Activated gamma-delta T cell (primary cell): ENCODE results near the gene TENM4.

Experiments
- DNase-seq: peaks from one replicate; lab custom pipeline; 2025; lab: John Stamatoyannopoulos, UW

TENM4 gene

DNA sequence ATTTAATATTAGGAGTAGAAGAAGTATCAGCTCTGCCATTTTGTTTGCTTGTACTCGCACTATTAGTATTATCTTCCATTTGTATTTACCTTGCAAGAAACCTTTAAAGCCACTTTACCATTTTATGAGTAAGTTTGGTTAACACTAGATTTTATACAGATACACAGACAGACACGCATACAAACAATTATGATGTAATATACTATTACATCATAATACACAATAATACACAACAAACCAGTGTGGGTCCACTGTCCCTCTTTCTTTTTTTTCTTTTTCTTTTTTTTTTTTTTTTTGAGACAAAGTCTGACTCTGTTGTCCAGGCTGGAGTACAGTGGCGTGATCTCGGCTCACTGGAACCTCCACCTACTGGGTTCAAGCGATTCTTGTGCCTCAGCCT lies 695.9 kb downstream of the TENM4 start:
- DNase-seq, result no peak

DNA sequence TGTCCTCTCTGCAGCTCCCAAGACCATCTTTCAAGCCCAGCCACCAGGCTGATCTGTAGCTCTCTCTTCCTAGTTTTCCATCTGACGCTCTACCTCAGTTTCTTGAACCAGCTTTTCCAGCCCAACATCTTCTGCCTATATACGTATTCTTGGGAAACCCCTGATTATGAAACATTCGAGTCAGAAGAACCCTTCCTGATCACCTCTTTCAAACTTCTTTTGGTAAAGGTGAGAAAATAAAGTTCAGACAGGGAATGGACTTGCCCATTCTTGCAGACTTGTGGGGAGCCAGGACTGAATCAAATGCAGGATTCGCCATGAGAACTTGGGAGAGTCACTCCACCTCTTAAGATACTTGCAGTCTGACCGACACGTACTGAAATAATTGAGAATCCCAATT lies 696.6 kb downstream of the TENM4 start:
- no peak for DNase-seq

DNA sequence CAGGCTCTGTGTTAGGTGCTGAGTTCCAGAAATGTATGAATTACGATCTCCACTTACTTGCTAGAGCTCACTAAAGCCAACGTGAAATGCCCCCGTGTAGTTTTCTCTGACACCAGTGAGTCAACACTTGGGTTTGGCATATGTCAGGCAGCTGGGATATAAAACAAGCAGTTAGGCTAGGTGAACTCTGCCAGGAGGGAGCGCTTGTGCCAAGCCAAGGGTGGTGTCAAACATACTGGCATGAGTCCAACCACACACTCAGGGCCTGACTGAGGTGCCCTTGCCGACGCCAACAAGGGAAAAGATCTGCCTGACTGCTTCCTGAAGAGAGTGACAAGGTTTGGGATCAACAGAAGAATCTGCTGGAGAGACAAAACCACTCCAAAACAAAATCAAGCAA lies 698.4 kb downstream of the TENM4 start:
- no peak for DNase-seq

DNA sequence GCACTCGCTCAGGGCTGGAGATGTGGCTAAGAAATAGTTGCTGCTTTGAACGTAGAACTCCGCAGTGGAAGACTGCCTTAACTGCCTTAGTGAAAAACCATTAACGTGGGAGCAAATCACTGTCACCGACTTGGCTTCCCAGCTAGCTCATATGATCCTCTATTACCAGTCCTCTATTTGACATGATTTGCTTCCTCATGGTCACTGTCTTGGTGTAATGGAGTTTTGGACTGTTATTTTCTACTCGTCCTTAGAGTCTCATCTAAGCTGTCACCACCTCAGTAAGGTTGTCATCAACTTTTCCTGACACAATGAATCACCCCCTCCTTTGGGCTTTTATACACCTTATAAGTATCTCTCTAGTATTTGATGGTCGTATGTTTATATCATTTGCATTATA lies 699.1 kb downstream of the TENM4 start:
- no peak for DNase-seq

DNA sequence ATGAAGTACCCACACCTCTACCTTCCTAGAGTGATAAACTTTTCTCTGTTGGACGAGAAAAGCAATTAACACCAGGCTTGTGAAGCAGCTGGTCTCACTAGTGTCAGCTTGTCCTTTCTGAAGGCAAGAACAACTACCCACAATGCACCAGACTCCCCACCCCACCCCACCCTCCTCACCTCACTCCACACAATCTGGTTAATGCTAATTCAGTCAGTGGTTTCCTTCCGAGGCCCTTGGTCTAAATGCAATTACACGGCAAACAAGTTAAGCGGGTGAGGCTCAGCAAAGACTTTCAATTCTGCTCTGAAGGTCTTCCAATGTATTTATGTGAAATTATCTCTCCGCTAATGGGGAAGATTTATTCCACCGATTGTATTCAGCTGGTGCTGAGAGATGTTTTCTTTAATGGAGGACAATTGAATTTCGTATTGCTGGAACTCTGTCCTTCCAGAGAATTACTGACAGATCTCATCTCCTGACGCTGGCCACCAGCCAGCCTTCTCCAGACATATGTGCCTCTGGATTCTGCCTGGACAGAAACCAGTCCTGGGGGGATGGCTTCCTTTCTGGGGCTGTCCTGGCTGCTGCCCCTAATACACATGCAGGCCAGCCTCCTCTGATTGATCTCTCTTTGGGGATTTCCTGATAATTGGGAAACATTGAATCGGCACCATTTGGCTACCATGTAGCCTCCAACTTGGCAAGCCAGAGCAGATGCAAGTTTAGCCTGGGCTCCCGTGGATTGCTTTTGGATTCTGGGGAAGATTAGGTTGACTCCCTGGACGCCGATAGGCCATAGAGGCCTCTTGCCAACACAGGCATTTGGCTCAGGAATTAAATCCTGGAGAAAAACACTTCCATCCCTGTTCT lies 700.4 kb downstream of the TENM4 start:
- no peak for DNase-seq

DNA sequence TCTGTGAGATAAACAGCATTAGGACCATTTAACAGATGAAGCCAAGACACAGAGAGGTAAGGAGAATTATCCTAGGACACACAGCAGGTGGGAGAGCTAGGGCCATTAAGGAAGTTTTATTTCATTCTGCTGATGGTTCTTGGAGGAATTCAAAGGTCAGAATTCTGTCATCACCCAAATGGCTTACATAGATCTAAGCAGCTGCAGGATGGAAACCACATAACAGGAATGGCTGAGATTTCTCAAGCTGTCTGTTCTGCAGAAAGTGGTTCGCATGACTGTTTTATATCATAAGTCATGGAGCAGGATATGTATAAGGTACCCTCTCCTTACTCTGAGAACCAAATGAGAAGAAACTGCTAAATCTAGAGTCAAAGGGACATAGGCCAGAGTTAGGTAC lies 702.9 kb downstream of the TENM4 start:
- DNase-seq, result no peak

DNA sequence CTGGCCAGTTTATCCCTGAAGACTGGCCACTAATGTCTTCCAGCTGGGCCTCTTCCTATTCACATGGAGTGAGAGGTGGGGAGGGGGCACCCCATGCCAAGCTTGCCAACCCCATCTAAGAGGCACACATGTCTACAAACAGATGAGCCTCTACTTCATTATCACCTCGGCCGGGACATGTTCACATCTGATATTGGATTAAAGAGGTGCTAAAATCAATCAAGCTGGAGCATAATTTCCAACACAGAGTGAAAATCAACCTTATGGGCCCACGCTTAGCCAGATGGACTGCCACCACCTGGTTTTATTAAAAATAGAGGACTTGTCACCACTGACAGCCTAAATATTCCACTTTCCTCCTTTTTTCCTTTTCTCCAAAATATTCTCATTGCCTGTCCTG lies 703.5 kb downstream of the TENM4 start:
- no peak for DNase-seq

DNA sequence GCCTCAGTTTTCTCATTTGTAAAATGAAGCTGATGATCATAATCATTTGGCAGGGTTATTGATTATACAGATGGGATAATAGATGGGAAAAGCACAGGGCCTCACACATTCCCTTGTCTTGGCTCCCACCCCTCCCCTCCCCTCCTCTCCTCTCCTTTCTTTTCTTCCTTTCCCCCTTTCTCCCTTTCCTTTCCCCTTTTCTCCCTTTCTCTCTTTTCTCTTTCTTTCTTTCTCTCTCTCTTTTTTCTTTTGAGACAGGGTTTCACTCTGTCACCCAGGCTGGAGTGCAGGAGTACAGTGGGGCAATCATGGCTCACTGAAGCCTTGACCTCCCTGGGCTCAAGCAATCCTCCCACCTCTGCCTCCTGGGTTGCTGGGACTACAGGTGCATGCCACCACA lies 705.1 kb downstream of the TENM4 start:
- no peak for DNase-seq

DNA sequence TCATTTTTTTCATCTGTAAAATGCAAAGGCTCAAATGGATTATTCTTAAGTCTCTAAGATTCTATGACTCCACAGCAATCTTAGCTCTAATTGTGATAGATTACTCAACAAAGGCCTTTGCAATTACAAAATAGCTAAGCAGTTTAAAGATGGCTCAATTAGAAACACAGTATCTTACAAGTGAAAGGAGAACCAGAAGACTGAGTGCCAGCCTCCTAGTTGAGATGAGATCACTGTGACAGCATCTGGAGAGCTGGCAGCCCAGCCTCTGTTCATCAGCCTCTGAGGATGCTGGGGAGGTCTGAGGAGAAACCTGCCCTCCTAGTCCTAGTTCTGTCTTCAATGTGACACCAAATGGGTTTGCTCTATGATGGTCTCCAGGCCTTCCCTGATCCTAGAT lies 707.8 kb downstream of the TENM4 start:
- no peak for DNase-seq

DNA sequence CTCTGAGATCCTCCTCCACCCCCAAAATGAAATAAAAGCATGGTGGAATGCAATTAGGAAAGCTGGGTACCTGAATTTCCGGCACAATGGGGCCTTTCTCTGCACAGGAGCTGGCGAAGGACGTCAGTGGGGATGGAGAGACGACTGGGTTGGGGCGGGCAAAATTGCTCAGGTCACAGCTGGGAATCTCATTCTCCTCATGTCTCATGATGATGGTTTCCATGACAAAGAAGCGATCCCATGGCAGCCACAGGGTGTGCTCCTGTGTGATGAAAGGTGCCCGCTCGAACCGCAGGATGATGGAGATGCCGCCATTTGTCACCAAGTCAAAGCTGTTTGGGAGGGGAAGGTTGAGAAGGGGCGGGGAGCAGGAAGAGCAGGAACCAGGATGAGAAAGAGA lies 708.6 kb downstream of the TENM4 start:
- no peak for DNase-seq

DNA sequence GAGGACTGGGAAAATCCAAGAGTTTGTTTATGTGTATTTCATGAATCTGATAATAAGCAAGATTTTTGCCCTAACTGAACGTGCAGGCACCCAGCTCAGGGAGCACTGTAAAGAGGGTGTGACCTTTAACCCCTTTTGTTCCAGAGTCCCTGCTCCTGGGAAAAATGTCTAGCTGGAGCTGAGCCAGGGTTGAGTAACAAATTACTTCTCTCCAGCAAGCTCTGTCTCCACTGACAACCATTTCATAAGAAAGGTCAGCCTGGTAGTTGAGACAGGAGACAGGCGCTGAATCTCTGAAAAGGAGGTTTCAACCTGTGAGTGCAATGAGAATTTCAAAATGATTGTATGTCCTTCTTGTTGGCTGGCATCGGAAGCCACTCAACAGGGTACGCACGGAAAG lies 709.8 kb downstream of the TENM4 start:
- DNase-seq, result no peak

DNA sequence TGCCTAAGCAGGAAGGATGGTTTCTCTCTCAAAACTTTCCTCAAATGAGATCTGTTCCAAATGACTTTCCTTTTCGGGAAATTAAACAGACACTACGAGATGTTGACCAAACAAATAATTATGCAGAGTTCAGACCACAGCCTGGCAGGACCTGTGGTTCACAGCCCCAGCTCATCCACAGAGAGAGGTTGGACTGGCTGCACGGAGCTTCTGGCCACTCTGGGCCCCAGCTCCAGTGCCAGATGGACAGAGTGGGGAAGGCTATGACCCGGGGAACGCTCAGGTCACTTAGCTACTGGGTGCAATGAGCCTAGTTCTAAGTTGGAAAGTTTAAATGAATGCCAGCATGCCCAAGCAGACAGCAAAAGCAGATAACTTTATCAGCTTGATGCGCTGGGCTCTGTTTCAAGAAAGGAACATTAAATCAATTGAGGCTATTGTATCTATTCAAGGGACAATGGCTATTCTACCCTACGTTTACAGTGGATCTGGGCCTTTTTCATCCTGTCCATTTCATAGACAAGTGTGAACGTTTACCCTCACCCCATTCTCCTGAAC lies 710.5 kb downstream of the TENM4 start:
- DNase-seq, result no peak

DNA sequence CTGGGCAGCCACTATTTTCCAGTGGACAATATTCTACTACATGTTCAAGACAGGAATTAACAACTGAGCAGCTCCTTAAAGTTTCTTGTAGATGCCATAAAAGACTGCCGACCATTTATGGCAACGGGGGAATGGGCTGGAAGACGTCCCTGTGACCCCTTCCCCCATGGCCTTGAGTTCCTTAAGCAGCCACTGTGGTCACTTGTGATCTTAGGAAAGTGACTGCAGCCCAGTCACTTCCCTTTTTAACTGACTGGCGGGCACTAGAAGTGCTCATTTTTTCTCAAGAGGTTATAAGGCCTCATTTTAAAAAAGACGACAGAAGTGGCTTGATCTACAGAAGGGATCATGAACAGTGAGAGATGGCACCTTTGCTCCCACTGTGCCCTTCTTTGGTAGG lies 713.0 kb downstream of the TENM4 start:
- no peak for DNase-seq

DNA sequence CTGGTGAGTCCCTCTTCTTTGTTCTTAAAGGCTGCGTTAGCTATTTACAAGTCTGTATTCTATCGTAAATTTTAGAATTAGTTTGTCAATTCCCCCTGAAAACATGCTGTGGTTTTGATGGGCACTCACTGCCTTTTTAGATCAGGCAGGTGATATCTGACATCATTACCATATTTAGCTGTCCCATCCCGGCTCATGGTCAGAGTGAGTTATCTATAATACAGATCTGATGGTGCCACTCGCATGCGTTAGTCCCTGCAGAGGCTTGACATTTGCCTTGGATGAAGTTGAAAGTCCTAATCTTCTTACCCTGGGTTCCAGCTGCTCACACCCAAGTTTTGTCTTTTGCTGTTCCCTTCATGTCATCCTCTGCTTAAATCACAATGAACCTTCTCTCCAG lies 715.6 kb downstream of the TENM4 start:
- DNase-seq, result no peak

DNA sequence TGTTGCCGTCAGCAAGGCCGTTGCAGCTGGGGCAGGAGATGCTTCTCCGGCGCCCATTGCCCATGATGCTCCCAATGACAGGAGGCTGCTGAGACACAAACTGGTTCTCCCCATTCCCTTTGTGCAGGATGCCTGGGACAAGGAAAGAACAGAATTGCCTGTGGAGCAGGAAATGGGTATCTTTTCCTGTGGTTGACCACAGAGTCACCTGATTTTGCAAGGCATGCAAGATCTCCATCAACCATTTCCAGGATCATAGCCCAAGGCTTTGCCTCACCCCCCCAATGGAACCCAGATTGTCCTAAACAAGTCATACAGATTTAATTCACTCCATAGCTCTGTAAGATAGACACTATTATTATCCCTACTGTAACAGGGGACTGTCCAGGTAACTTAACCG lies 718.0 kb downstream of the TENM4 start:
- no peak for DNase-seq

DNA sequence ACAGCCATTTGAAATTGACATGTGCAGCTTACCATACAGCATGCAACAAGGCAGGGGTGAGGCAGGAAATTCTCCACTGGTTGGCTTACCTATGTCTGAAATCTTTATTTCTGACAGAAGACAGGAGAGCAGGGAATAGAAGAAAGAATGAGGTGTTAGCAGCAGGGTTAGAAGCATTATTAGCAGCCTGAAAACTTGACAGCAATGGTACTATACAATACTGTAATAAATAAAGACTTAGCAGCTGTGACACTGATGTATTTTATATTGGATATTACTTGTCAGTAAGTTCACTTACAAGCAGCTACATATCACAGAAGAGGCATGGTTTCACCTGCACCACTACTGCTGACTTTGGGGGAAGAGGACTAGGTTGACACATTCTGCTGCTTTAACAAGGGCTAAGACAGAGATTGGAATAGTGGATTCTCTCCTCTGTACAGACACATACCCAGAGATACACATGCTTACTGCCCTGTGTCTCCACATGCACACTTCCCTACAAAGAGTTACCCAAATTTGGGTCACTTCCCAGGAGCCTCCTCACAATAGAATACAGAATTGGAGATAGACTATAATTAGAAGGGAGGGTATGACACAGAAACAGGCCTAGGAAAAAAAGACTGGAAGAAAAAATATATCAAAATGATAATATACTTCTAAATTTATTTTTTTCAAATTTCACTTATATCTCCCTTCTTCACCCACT lies 720.4 kb downstream of the TENM4 start:
- DNase-seq, result no peak

DNA sequence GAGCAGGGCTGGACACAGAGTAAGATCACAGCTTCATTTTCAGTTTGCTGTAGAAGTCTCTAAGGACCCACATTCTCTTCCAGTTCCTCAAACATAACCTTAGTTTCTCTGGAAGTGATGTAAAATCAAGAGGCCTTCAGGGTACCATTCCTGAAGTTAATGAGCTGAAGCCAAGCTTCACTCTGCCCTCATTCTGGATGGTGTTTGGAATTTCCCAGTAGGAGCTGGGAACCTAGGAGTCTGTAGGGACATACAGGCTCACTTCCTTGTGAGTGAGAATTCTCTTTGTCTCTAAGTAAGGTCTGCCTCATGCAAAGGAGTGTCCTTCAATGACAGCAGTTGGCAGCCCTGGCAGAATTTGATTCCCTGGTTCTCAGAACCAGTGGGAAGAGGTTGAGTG lies 723.8 kb downstream of the TENM4 start:
- no peak for DNase-seq

DNA sequence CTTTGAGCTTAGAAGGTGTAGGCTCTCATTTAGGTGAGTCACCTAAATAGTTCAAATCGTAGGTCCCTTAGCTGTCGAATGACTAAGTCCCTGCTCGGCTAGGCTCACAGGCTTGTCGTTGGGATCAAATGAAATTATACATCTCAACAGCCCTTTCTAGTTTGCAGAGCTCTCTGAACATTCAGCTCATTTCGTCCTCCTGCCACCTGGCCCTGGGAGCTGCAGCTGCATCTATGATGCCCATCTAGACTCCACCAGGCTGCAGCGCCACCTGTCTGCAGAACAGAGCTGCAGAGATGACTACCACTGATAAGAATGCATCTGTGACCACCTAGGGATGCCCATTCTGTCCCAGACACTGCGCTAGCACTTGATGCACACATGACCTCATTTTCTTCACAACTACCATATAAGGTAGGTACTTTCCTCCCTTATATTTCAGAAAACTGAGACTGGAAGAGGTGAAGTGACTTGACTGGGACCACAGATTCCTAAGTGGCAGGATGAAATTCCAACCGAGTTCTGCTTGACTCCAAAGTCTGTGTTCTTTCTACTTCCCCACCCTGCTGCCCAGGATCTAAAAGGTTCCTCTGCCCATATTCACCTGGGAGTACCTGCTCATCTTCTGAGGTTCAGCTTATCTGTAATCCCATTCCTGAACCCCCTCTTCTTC lies 725.1 kb downstream of the TENM4 start:
- DNase-seq, result no peak

DNA sequence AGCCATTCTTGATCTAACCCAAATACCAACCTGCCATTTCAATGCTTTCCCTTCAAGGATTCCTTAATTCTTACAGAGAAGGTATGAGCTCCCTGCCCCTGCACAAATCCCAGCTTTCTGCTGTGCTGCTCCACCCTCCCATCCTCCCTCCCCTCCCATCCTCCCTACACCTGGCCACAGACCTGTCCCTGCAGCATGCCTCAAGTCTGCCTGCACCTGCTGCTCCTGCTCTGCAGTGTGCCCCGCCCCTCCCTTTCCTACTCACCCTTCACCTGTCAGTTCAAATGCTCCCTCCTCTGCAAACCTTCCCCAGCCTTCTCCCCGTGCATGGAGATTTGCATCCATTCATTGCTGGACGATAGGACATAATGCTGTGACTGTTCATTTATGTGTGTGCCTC lies 726.3 kb downstream of the TENM4 start:
- DNase-seq, result no peak

DNA sequence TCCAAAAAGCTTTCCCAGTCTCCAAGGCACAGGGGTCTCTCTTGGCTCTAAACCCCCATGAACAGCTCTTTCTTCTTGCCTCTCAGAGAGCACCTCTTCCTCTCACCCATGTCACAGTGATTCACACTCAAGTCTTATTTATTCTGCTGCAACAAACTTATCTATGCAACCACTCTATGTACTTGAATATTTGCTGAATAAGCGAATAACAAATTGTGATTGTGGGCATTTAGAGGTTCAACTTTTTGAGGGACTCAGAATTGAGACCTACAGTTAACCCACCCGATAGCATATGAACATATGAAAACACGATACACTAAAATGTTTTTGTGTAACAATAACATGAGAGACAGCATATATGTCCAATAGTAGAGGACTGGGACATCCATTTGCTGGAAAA lies 729.1 kb downstream of the TENM4 start:
- DNase-seq, result no peak

DNA sequence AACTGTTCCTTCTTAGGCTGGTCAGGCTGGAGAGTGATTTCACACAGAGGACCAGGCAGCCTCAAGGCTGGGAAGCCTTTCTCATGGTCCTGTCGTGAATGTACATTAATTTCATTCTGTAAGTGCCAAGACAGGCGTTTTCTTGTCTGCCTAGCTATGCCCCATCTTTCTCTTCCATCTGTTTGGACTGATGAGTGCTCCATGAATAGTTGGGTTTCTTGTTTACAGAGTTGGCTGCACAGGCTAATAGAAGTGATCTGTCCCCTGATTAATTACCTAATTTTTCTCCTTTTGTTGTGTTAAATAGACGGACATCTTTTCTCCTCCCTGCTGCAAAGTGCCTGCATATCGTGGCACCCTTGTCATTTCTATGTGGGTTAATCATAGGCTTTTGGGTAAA lies 730.4 kb downstream of the TENM4 start:
- DNase-seq, result no peak

DNA sequence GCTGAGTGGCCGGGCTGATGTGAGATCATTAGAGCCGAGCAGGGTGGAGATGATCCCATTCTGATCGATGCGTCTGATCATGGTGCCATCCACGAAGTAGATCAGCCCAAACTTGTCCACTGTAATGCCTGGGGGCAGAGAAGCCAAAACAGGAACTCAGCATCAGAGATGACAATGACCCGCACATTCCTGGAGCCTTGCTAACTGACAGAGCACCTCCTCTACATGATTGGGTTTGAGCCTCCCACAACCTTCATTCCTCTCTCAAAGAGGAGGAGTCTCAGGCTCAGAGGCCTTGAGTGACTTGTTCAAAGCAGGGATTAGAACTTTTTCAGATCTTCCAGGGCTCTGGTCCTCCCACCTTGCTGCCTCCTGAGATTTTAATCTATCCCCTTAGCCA lies 732.4 kb downstream of the TENM4 start:
- no peak for DNase-seq

DNA sequence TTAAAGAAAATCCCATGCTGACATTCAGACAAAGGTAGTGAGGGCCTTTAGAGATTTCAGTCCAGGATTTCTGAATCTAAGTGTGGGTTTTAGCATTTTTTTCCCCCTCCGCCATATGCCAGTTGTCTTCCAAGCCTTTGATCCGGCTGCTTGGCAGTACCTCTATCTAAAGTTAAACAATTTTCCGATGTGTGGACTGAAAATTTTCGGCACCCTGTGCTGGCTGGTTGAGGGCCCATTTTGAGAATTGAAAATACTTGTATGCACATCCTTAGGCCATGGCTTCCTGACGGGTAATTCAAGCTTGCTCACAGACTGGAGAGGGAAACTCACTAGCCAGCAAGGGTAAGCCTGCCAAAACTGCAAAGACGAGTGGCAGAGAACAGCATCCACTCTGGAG lies 734.3 kb downstream of the TENM4 start:
- DNase-seq, result no peak
